HG03175 (cell line): ENCODE results near the gene EHMT1.

Experiments
- ATAC-seq: cut with Tn5 transposase; IDR thresholded peaks from one replicate; pipeline ENCODE4 v1.9.1; 2021; ENCODE audit warnings: mild to moderate bottlenecking, moderate library complexity; ENCODE audit not compliant: unreplicated experiment

Gene EHMT1

GRCh38 chr9:137781906-137782585 lies 163.2 kb downstream of the EHMT1 start:
- no peak for ATAC-seq

- no peak for ATAC-seq
These were observed 164.7 kb downstream of the EHMT1 start for GRCh38 chr9:137783521-137783920.

GRCh38 chr9:137784046-137784445 lies 165.2 kb downstream of the EHMT1 start:
- no peak for ATAC-seq

GRCh38 chr9:137784641-137785513 lies 166.1 kb downstream of the EHMT1 start:
- ATAC-seq, result no peak

- ATAC-seq, result no peak
These were observed 166.9 kb downstream of the EHMT1 start for GRCh38 chr9:137785704-137786161.

- no peak for ATAC-seq
These were observed 167.7 kb downstream of the EHMT1 start for GRCh38 chr9:137786511-137786920.

- ATAC-seq, result no peak
These were observed 168.6 kb downstream of the EHMT1 start for GRCh38 chr9:137787381-137787780.

- ATAC-seq, result no peak
These were observed 169.1 kb downstream of the EHMT1 start for GRCh38 chr9:137787786-137788505.

- ATAC-seq, result no peak
These were observed 169.9 kb downstream of the EHMT1 start for GRCh38 chr9:137788561-137789294.

- ATAC-seq, result no peak
These were observed 170.6 kb downstream of the EHMT1 start for GRCh38 chr9:137789295-137789895.

GRCh38 chr9:137791947-137792346 lies 173.1 kb downstream of the EHMT1 start:
- no peak for ATAC-seq

GRCh38 chr9:137793196-137793841 lies 174.5 kb downstream of the EHMT1 start:
- ATAC-seq, result no peak

GRCh38 chr9:137795156-137795666 lies 176.4 kb downstream of the EHMT1 start:
- ATAC-seq, result no peak

GRCh38 chr9:137797206-137798120 lies 178.7 kb downstream of the EHMT1 start:
- ATAC-seq, result no peak

- ATAC-seq, result no peak
These were observed 179.3 kb downstream of the EHMT1 start for GRCh38 chr9:137798142-137798541.

GRCh38 chr9:137798901-137799629 lies 180.3 kb downstream of the EHMT1 start:
- ATAC-seq, result no peak

- ATAC-seq, result no peak
These were observed 180.8 kb downstream of the EHMT1 start for GRCh38 chr9:137799630-137799983.
